Measurements from ENCODE around the gene ZFYVE1. TPM values are rescaled to one million over a fixed set of nuclear protein-coding genes. Genes with fewer than 3 reads are reported as not detected.

Gene ZFYVE1
- total RNA-seq, 1 donor from 2014 or later, result 8.3 TPM

GRCh38 chr14:72998252-72998903, 28.5 kb downstream of the ZFYVE1 start:
- intact Hi-C loops (cut with micrococcal nuclease), result no loop called here
- no peak overlapping the region for H3K27ac Mint-ChIP-seq
- no peak overlapping the region for H3K4me3 Mint-ChIP-seq (ENCODE audit: low read depth)
- no peak for DNase-seq (ENCODE audit: low spot score)
- peaks cover 13% of the 10 kb centered on the region for H3K36me3 Mint-ChIP-seq (ENCODE audit: low read depth)
- no peaks in the 10 kb centered on the region for H3K27me3 Mint-ChIP-seq (ENCODE audit: low read depth)
- no peaks in the 10 kb centered on the region for H3K4me1 Mint-ChIP-seq (ENCODE audit: low read depth)
- H3K9me3 Mint-ChIP-seq, result no peaks in the 10 kb centered on the region

GRCh38 chr14:72996916-72997315, 30.0 kb downstream of the ZFYVE1 start:
- Mint-ChIP-seq H3K4me3 (ENCODE audit: low read depth) (no peak overlapping the region), H3K9me3 (no peaks in the 10 kb centered on the region), H3K27me3 (ENCODE audit: low read depth) (no peaks in the 10 kb centered on the region), H3K36me3 (ENCODE audit: low read depth) (peaks cover 20% of the 10 kb centered on the region), H3K4me1 (ENCODE audit: low read depth) (no peaks in the 10 kb centered on the region), H3K27ac (no peak overlapping the region)
- DNase-seq (ENCODE audit: low spot score), result no peak
- intact Hi-C loops (cut with micrococcal nuclease), result no loop called here

GRCh38 chr14:72990171-72990570, 36.7 kb downstream of the ZFYVE1 start:
- Mint-ChIP-seq H3K4me3 (ENCODE audit: low read depth) (no peak overlapping the region), H3K4me1 (ENCODE audit: low read depth) (no peaks in the 10 kb centered on the region), H3K36me3 (ENCODE audit: low read depth) (peaks cover 19% of the 10 kb centered on the region), H3K9me3 (no peaks in the 10 kb centered on the region), H3K27ac (no peak overlapping the region), H3K27me3 (ENCODE audit: low read depth) (no peaks in the 10 kb centered on the region)
- no peak for DNase-seq (ENCODE audit: low spot score)
- intact Hi-C loops (cut with micrococcal nuclease), result no loop called here

GRCh38 chr14:72986857-72987256, 40.0 kb downstream of the ZFYVE1 start:
- intact Hi-C loops (cut with micrococcal nuclease), result no loop called here
- H3K27me3 Mint-ChIP-seq (ENCODE audit: low read depth), result no peaks in the 10 kb centered on the region

GRCh38 chr14:72986214-72986613, 40.7 kb downstream of the ZFYVE1 start:
- DNase-seq (ENCODE audit: low spot score), result no peak
- H3K27me3 Mint-ChIP-seq (ENCODE audit: low read depth), result no peaks in the 10 kb centered on the region
- H3K4me1 Mint-ChIP-seq (ENCODE audit: low read depth), result no peaks in the 10 kb centered on the region
- H3K27ac Mint-ChIP-seq, result no peak overlapping the region
- H3K36me3 Mint-ChIP-seq (ENCODE audit: low read depth), result peaks cover 36% of the 10 kb centered on the region
- H3K9me3 Mint-ChIP-seq, result no peaks in the 10 kb centered on the region
- intact Hi-C loops (cut with micrococcal nuclease), result no loop called here
- H3K4me3 Mint-ChIP-seq (ENCODE audit: low read depth), result no peak overlapping the region

More at GRCh38 chr14:72986857-72987256, 40.0 kb downstream of the ZFYVE1 start:
- H3K36me3 Mint-ChIP-seq (ENCODE audit: low read depth), result peaks cover 36% of the 10 kb centered on the region
- DNase-seq (ENCODE audit: low spot score), result no peak
- no peak overlapping the region for H3K4me3 Mint-ChIP-seq (ENCODE audit: low read depth)
- no peaks in the 10 kb centered on the region for H3K9me3 Mint-ChIP-seq
- H3K4me1 Mint-ChIP-seq (ENCODE audit: low read depth), result no peaks in the 10 kb centered on the region
- H3K27ac Mint-ChIP-seq, result no peak overlapping the region

- Mint-ChIP-seq H3K9me3 (no peaks in the 10 kb centered on the region), H3K36me3 (ENCODE audit: low read depth) (peaks cover 43% of the 10 kb centered on the region), H3K27ac (no peak overlapping the region), H3K27me3 (ENCODE audit: low read depth) (no peaks in the 10 kb centered on the region), H3K4me3 (ENCODE audit: low read depth) (no peak overlapping the region), H3K4me1 (ENCODE audit: low read depth) (no peaks in the 10 kb centered on the region)
- no peak for DNase-seq (ENCODE audit: low spot score)
- intact Hi-C loops (cut with micrococcal nuclease), result no loop called here
Measured at GRCh38 chr14:72982146-72982708, 44.7 kb downstream of the ZFYVE1 start.

- intact Hi-C loops (cut with micrococcal nuclease), result no loop called here
- no peak for DNase-seq (ENCODE audit: low spot score)
- Mint-ChIP-seq H3K4me3 (ENCODE audit: low read depth) (no peak overlapping the region), H3K27me3 (ENCODE audit: low read depth) (no peaks in the 10 kb centered on the region), H3K4me1 (ENCODE audit: low read depth) (no peaks in the 10 kb centered on the region), H3K36me3 (ENCODE audit: low read depth) (peaks cover 39% of the 10 kb centered on the region), H3K27ac (no peak overlapping the region), H3K9me3 (no peaks in the 10 kb centered on the region)
Measured at GRCh38 chr14:72980863-72981262, 46.0 kb downstream of the ZFYVE1 start.

GRCh38 chr14:72978856-72979255, 48.0 kb downstream of the ZFYVE1 start:
- no peak for DNase-seq (ENCODE audit: low spot score)
- Mint-ChIP-seq H3K27me3 (ENCODE audit: low read depth) (no peaks in the 10 kb centered on the region), H3K9me3 (no peaks in the 10 kb centered on the region), H3K27ac (no peak overlapping the region), H3K36me3 (ENCODE audit: low read depth) (peaks cover 31% of the 10 kb centered on the region), H3K4me1 (ENCODE audit: low read depth) (no peaks in the 10 kb centered on the region), H3K4me3 (ENCODE audit: low read depth) (no peak overlapping the region)
- intact Hi-C loops (cut with micrococcal nuclease), result no loop called here

- intact Hi-C loops (cut with micrococcal nuclease), result no loop called here
- no peaks in the 10 kb centered on the region for H3K9me3 Mint-ChIP-seq
- DNase-seq (ENCODE audit: low spot score), result no peak
- H3K27ac Mint-ChIP-seq, result no peak overlapping the region
- H3K4me3 Mint-ChIP-seq (ENCODE audit: low read depth), result no peak overlapping the region
- H3K36me3 Mint-ChIP-seq (ENCODE audit: low read depth), result peaks cover 26% of the 10 kb centered on the region
- no peaks in the 10 kb centered on the region for H3K4me1 Mint-ChIP-seq (ENCODE audit: low read depth)
- no peaks in the 10 kb centered on the region for H3K27me3 Mint-ChIP-seq (ENCODE audit: low read depth)
Measured at GRCh38 chr14:72975770-72976169, 51.1 kb downstream of the ZFYVE1 start.

GRCh38 chr14:72974661-72975060, 52.2 kb downstream of the ZFYVE1 start:
- Mint-ChIP-seq H3K4me3 (ENCODE audit: low read depth) (no peak overlapping the region), H3K36me3 (ENCODE audit: low read depth) (peaks cover 22% of the 10 kb centered on the region), H3K4me1 (ENCODE audit: low read depth) (no peaks in the 10 kb centered on the region), H3K27ac (no peak overlapping the region), H3K27me3 (ENCODE audit: low read depth) (no peaks in the 10 kb centered on the region), H3K9me3 (no peaks in the 10 kb centered on the region)
- intact Hi-C loops (cut with micrococcal nuclease), result no loop called here
- no peak for DNase-seq (ENCODE audit: low spot score)

GRCh38 chr14:72970824-72971434, 56.0 kb downstream of the ZFYVE1 start:
- H3K4me3 Mint-ChIP-seq (ENCODE audit: low read depth), result no peak overlapping the region
- H3K27me3 Mint-ChIP-seq (ENCODE audit: low read depth), result no peaks in the 10 kb centered on the region
- H3K27ac Mint-ChIP-seq, result no peak overlapping the region
- no peaks in the 10 kb centered on the region for H3K9me3 Mint-ChIP-seq
- H3K4me1 Mint-ChIP-seq (ENCODE audit: low read depth), result no peaks in the 10 kb centered on the region
- intact Hi-C loops (cut with micrococcal nuclease), result no loop called here
- H3K36me3 Mint-ChIP-seq (ENCODE audit: low read depth), result peaks cover 20% of the 10 kb centered on the region
- no peak for DNase-seq (ENCODE audit: low spot score)

GRCh38 chr14:72970058-72970630, 56.8 kb downstream of the ZFYVE1 start:
- H3K27me3 Mint-ChIP-seq (ENCODE audit: low read depth), result no peaks in the 10 kb centered on the region
- H3K36me3 Mint-ChIP-seq (ENCODE audit: low read depth), result peaks cover 18% of the 10 kb centered on the region
- H3K4me1 Mint-ChIP-seq (ENCODE audit: low read depth), result peaks cover 3% of the 10 kb centered on the region
- H3K27ac Mint-ChIP-seq, result no peak overlapping the region
- H3K4me3 Mint-ChIP-seq (ENCODE audit: low read depth), result no peak overlapping the region
- intact Hi-C loops (cut with micrococcal nuclease), result no loop called here
- no peak for DNase-seq (ENCODE audit: low spot score)
- no peaks in the 10 kb centered on the region for H3K9me3 Mint-ChIP-seq

GRCh38 chr14:72968316-72968715, 58.6 kb downstream of the ZFYVE1 start:
- no peaks in the 10 kb centered on the region for H3K27me3 Mint-ChIP-seq (ENCODE audit: low read depth)
- no peak for DNase-seq (ENCODE audit: low spot score)
- peaks cover 6% of the 10 kb centered on the region for H3K4me1 Mint-ChIP-seq (ENCODE audit: low read depth)
- peaks cover 13% of the 10 kb centered on the region for H3K36me3 Mint-ChIP-seq (ENCODE audit: low read depth)
- H3K27ac Mint-ChIP-seq, result no peak overlapping the region
- intact Hi-C loops (cut with micrococcal nuclease), result no loop called here
- no peak overlapping the region for H3K4me3 Mint-ChIP-seq (ENCODE audit: low read depth)
- no peaks in the 10 kb centered on the region for H3K9me3 Mint-ChIP-seq
